B cell (primary cell): ENCODE measurements around the gene TCF12. TPM values are rescaled to one million over a fixed set of nuclear protein-coding genes. Genes with fewer than 3 reads are reported as not detected.

Experiments used
- ATAC-seq: fragments of 200-7000 bp; cut with Tn5 transposase; one replicate; pipeline ENCODE4 v1.10.0; 2021; ENCODE audit warnings: low read depth, mild to moderate bottlenecking, moderate number of reproducible peaks, moderate library complexity
- CTCF ChIA-PET: fragments of 350-600 bp; sonication (Branson Sonifier 250); formaldehyde crosslinking; loops from one replicate; lab custom pipeline; 2021; ENCODE audit warnings: antibody characterized with exemption, inconsistent platforms; lab: Charles Lee
- POLR2A ChIA-PET: fragments of 350-600 bp; sonication (Branson Sonifier 250); formaldehyde crosslinking; loops from one replicate; lab custom pipeline; 2021; ENCODE audit warnings: antibody characterized with exemption; lab: Charles Lee
- DNase-seq: peaks from one replicate; pipeline ENCODE4 v3.0.0; 2013
- H2AFZ ChIP-seq: 2 replicates; pipeline ENCODE4 v1.6.1; 2012; ENCODE audit warnings: mild to moderate bottlenecking, low read depth, low read length; ENCODE audit not compliant: insufficient read depth, poor library complexity, severe bottlenecking
- H3K27ac ChIP-seq, 2 donors: 1 replicate in 1 of 2; 2 replicates in 1 of 2; pipeline ENCODE4 v1.5.1; 2012 to 2013; ENCODE audit warnings: low read length in 2 of 2, mild to moderate bottlenecking in 2 of 2, moderate library complexity in 1 of 2
- H3K27me3 ChIP-seq, 4 experiments: fragments of 200-600 bp in 1 of 4; sonication (generic) in 1 of 4; replicated peaks in 1 of 4; 1 replicate in 2 of 4; 2 replicates in 2 of 4; pipeline versions ENCODE4 v1.6.1 to v1.7.0; 2013 to 2016; ENCODE audit warnings: low read length in 3 of 4, mild to moderate bottlenecking in 2 of 4, mixed read lengths in 1 of 4, moderate library complexity in 1 of 4; ENCODE audit not compliant: insufficient read depth in 4 of 4, control insufficient read depth in 3 of 4; ENCODE audit errors: control extremely low read depth in 1 of 4
- H3K36me3 ChIP-seq, 2 experiments: replicated peaks in 1 of 2; 1 replicate in 1 of 2; 2 replicates in 1 of 2; pipeline versions ENCODE4 v1.6.1 to v1.7.1; 2013; ENCODE audit warnings: low read length in 1 of 2; ENCODE audit not compliant: insufficient read depth in 2 of 2, control insufficient read depth in 1 of 2; ENCODE audit errors: control extremely low read depth in 1 of 2, extremely low read depth in 1 of 2
- H3K4me1 ChIP-seq, 2 donors: fragments of 200-600 bp in 1 of 2; sonication (generic) in 1 of 2; 1 replicate in 1 of 2; 2 replicates in 1 of 2; pipeline versions ENCODE4 v1.5.1 to v1.6.1; 2013 to 2017; ENCODE audit warnings: low read length in 2 of 2; ENCODE audit not compliant: control insufficient read depth in 2 of 2, insufficient read depth in 2 of 2
- H3K4me2 ChIP-seq: replicated peaks from 2 replicates; pipeline ENCODE3; 2012; ENCODE audit warnings: mild to moderate bottlenecking, low read depth, low read length; ENCODE audit not compliant: poor library complexity, severe bottlenecking
- H3K4me3 ChIP-seq, 5 experiments: fragments of 200-600 bp in 1 of 5; sonication (generic) in 1 of 5; 1 replicate in 3 of 5; 2 replicates in 2 of 5; pipeline versions ENCODE4 v1.5.1 to v1.7.0; 2011 to 2016; ENCODE audit warnings: low read length in 4 of 5, mild to moderate bottlenecking in 4 of 5, low read depth in 2 of 5, control low read depth in 1 of 5, moderate library complexity in 1 of 5; ENCODE audit not compliant: insufficient read depth in 1 of 5; ENCODE audit errors: control extremely low read depth in 1 of 5, extremely low read depth in 1 of 5
- H3K79me2 ChIP-seq: fragments of 200-600 bp; sonication (generic); one replicate; pipeline ENCODE4 v1.6.0; 2016; ENCODE audit warnings: low read length; ENCODE audit not compliant: control insufficient read depth, insufficient read depth
- H3K9ac ChIP-seq: fragments of 200-600 bp; sonication (generic); 2 replicates; pipeline ENCODE4 v1.6.1; 2017; ENCODE audit warnings: mild to moderate bottlenecking, low read length, moderate library complexity
- H3K9me3 ChIP-seq, 3 donors: one replicate each; pipeline versions ENCODE4 v1.6.1 to v1.7.1; 2013; ENCODE audit warnings: low read length in 2 of 3; ENCODE audit not compliant: control insufficient read depth in 2 of 3, insufficient read depth in 1 of 3; ENCODE audit errors: control extremely low read depth in 1 of 3
- H4K20me1 ChIP-seq: 2 replicates; pipeline ENCODE4 v1.6.0; 2012; ENCODE audit warnings: mild to moderate bottlenecking, low read length; ENCODE audit not compliant: insufficient read depth, control insufficient read depth, poor library complexity, severe bottlenecking
- H3K27ac Mint-ChIP-seq: one replicate; pipeline ENCODE4 v1.8.0; 2021; ENCODE audit warnings: mixed read lengths
- H3K27me3 Mint-ChIP-seq: one replicate; pipeline ENCODE4 v1.8.0; 2021; ENCODE audit warnings: mixed read lengths
- H3K4me1 Mint-ChIP-seq: one replicate; pipeline ENCODE4 v1.8.0; 2021; ENCODE audit warnings: mixed read lengths
- H3K4me3 Mint-ChIP-seq: one replicate; pipeline ENCODE4 v1.8.0; 2021; ENCODE audit warnings: mixed read lengths
- H3K9me3 Mint-ChIP-seq: one replicate; pipeline ENCODE4 v1.8.0; 2022; ENCODE audit warnings: mixed read lengths; ENCODE audit not compliant: insufficient read depth
- CTCF ChIP-seq: fragments of 200-600 bp; IDR thresholded peaks from one replicate; pipeline ENCODE4 v1.8.0; 2022; ENCODE audit warnings: antibody characterized with exemption, mild to moderate bottlenecking
- EZH2 ChIP-seq: IDR thresholded peaks from 2 replicates; pipeline ENCODE4 v1.6.1; 2012; ENCODE audit warnings: borderline replicate concordance, low read depth, mild to moderate bottlenecking, moderate library complexity, low read length; ENCODE audit not compliant: insufficient read depth, poor library complexity, severe bottlenecking
- WGBS: methylation state at CpG from one replicate; pipeline ENCODE4 v1.1.5; 2013; ENCODE audit warnings: missing lambda C conversion rate; ENCODE audit not compliant: insufficient coverage; 5-methylcytosine and 5-hydroxymethylcytosine counted together
- intact Hi-C: fragments of 100-400 bp; cut with micrococcal nuclease; formaldehyde crosslinking; loops from one replicate; pipeline ENCODE4 v1.10.0; 2022
- polyA plus RNA-seq: library from polyadenylated mRNA; depleted of rRNA; stranded (reverse); fragments of >200 nt; gene quantifications from 2 replicates; pipeline ENCODE4 v1.2.3, GENCODE V29; 2012
- total RNA-seq, 2 donors: library from RNA; stranded (reverse); fragments of 120-200 nt in 1 of 2; gene quantifications; 1 replicate in 1 of 2; 2 replicates in 1 of 2; pipeline versions ENCODE4 v1.2.3 to v1.2.4, GENCODE V29; 2013 to 2022

TCF12 gene
- total and polyA plus RNA-seq, 2 donors (not counting 1 experiment from before 2014, with no cell fraction given) = 27.1 to 131 TPM

GRCh38 chr15:57036352-57036751 is 117.9 kb downstream of the TCF12 start:
- Histone ChIP-seq H3K79me2 (peaks cover 39% of the 10 kb centered on the region), H3K27me3 (no peaks in the 10 kb centered on the region), H3K27ac (no peak overlapping the region), H2AFZ (no peak overlapping the region), H3K4me2 (no peak overlapping the region), H3K4me3 (no peak overlapping the region), H3K9ac (no peak overlapping the region), H4K20me1 (peaks cover 7% of the 10 kb centered on the region), H3K36me3 (no peaks in the 10 kb centered on the region), H3K4me1 (peaks cover 9 to 25% of the 10 kb centered on the region in 2 donors), H3K9me3 (no peaks in the 10 kb centered on the region)
- ChIA-PET CTCF (no interaction called here), POLR2A (no interaction called here)
- DNase-seq = no peak
- Mint-ChIP-seq H3K4me3 (no peak overlapping the region), H3K27me3 (no peaks in the 10 kb centered on the region), H3K4me1 (peaks cover 61% of the 10 kb centered on the region), H3K27ac (no peak overlapping the region), H3K9me3 (no peaks in the 10 kb centered on the region)
- intact Hi-C loops = no loop called here
- TF ChIP-seq CTCF (no peak), EZH2 (no peak)
- ATAC-seq = no peak
- no CpG with 5 or more reads among the region's 1 CpG for WGBS

- Histone ChIP-seq H3K27me3 (no peaks in the 10 kb centered on the region), H3K9me3 (no peaks in the 10 kb centered on the region), H3K79me2 (peaks cover 32% of the 10 kb centered on the region), H4K20me1 (peaks cover 7% of the 10 kb centered on the region), H3K4me1 (peaks cover 4 to 20% of the 10 kb centered on the region in 2 donors), H3K9ac (no peak overlapping the region), H3K36me3 (no peaks in the 10 kb centered on the region), H3K27ac (no peak overlapping the region), H2AFZ (no peak overlapping the region), H3K4me3 (no peak overlapping the region), H3K4me2 (no peak overlapping the region)
- H3K27ac Mint-ChIP-seq = no peak overlapping the region
- H3K4me3 Mint-ChIP-seq = peak overlapping the region; percentile 31
- CTCF ChIA-PET = no interaction called here
- DNase-seq = no peak
- POLR2A ChIA-PET = no interaction called here
- no peak for ATAC-seq
- H3K9me3 Mint-ChIP-seq = no peaks in the 10 kb centered on the region
- TF ChIP-seq EZH2 = no peak
- no peak for TF ChIP-seq CTCF
- 43% methylated on average over 1 of the region's 5 CpGs for WGBS
- intact Hi-C loops = no loop called here
- no peaks in the 10 kb centered on the region for H3K27me3 Mint-ChIP-seq
- peaks cover 53% of the 10 kb centered on the region for H3K4me1 Mint-ChIP-seq
Observed at GRCh38 chr15:57037548-57037947, 119.1 kb downstream of the TCF12 start.
